Activated CD8-positive, alpha-beta memory T cell treated with anti-CD3 and anti-CD28 coated beads, Interleukin-2, amount 50 U/mL, for 24 hours (primary cell): Measurements from ENCODE around the gene THY1.

ENCODE experiments used
- DNase-seq: peaks from one replicate; pipeline ENCODE4 v3.0.0-alpha.2; 2020; ENCODE audit errors: extremely low read depth

Gene THY1

GRCh38 chr11:119370486-119371046, 52.4 kb downstream of the THY1 start:
- DNase-seq, result no peak

- no peak for DNase-seq
Observed at GRCh38 chr11:119369132-119369925, 53.6 kb downstream of the THY1 start.

GRCh38 chr11:119368121-119369034, 54.6 kb downstream of the THY1 start:
- no peak for DNase-seq

DNA sequence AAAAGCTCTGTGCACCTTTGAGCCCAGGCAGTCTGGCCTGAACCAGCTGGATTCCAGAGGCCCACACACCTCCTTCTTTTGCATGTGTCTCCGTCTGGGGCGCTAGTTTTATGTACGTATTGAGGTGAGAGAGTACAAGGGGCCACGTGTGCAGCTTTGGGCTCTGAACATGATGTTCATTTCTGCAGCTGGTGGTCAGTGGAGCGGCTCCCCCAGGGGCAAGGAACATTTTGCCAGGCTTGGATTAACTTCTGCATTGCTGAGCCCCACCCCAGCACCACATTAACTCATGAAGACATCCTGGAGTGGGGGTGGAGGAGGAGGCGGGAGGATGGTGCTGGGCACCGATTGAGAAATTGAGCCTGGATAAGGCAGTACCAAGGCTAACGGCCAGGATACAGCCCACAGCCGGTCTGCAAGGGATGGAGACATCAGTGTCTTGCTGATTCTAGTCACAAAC, 55.3 kb downstream of the THY1 start:
- DNase-seq, result no peak
